Hepatocyte (in vitro differentiated cells): Measurements from ENCODE around the gene VASN.

Experiments
- EZH2 ChIP-seq: fragments of 200-600 bp; sonication (generic); IDR thresholded peaks from 2 replicates; pipeline ENCODE4 v1.6.1; 2016; ENCODE audit warnings: antibody characterized with exemption, mild to moderate bottlenecking, borderline replicate concordance
- TF ChIP-seq, protein P1 (sequence below): fragments of 200-600 bp; sonication (generic); IDR thresholded peaks from 2 replicates; pipeline ENCODE4 v1.5.1; 2016; ENCODE audit warnings: antibody characterized with exemption, mild to moderate bottlenecking; ENCODE audit not compliant: poor library complexity

DNA sequence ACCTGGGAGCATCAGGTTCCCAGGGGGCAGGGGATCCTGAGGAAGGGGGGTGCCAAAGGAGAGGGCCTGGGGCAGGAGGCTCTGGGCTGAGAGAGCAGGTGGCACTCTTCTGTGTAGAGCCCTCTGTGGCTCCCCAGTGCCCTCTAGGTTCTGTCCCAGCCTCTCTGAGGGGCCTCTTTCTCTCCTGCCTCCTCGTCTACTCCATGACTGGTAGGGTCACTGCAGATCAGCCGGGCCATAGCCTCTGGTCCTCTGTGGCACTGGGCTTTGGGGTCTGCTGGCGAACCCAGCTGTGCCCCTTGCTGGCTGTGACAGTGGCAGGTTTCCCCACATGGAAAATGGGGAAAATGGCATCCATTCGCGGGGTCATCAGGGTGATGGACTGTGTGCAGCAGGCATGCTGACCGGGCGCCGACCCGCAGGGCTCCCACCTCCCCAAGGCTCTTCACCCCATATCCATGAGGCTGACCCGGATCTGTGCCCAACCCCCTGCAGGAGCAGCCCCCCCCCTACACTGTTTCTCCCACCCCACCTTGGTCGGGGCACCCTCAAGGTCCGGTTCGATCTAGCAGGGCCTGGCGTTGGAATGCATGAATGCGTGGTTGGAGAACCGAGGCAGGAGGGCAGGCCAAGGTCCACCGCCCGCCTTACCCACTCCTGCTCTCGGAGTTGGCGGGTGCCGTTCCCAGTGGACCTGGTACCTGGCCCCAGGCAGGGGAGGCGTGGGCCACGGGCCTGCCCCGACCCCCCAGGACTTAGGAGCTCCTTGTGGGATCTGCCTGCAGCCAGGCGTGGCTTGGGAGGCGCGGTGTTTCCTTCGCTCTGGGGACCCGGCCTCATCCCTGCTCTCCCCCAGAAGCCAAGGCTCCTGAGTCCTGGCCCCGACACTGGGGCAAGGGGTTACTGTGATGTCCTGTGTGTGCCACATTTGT lies 49.3 kb upstream of the VASN start:
- TF ChIP-seq, protein P1, sequence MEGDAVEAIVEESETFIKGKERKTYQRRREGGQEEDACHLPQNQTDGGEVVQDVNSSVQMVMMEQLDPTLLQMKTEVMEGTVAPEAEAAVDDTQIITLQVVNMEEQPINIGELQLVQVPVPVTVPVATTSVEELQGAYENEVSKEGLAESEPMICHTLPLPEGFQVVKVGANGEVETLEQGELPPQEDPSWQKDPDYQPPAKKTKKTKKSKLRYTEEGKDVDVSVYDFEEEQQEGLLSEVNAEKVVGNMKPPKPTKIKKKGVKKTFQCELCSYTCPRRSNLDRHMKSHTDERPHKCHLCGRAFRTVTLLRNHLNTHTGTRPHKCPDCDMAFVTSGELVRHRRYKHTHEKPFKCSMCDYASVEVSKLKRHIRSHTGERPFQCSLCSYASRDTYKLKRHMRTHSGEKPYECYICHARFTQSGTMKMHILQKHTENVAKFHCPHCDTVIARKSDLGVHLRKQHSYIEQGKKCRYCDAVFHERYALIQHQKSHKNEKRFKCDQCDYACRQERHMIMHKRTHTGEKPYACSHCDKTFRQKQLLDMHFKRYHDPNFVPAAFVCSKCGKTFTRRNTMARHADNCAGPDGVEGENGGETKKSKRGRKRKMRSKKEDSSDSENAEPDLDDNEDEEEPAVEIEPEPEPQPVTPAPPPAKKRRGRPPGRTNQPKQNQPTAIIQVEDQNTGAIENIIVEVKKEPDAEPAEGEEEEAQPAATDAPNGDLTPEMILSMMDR: no peak
- no peak for TF ChIP-seq EZH2
